Measurements from ENCODE around the gene FOXA3. TPM values are rescaled to one million over a fixed set of nuclear protein-coding genes. Genes with fewer than 3 reads are reported as not detected.

The FOXA3 gene
- total RNA-seq, 1 experiment from 2014 or later = 15.3 TPM

DNA sequence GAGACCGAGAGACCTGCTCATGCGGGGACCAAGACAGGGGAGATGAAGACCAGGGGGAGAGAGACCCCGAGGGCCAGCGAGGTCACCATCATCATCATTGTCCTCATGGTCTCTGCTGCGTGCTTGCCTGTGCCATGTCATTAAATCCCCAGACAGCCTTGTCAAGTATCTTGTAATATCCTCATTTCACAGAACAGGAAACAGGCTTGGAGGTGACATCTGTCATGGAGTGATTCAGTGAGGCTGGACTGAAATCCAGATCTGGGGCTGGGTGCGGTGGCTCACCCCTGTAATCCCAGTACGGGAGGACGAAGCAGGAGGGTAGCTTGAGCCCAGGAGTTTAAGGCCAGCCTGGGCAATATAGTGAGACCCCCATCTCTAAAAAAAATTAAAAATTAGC lies 56.3 kb downstream of the FOXA3 start:
- Mint-ChIP-seq H3K27ac (ENCODE audit: unreplicated experiment) (no peak overlapping the region), H3K9me3 (ENCODE audit: unreplicated experiment) (no peaks in the 10 kb centered on the region), H3K27me3 (ENCODE audit: insufficient read depth, unreplicated experiment) (no peaks in the 10 kb centered on the region), H3K4me3 (ENCODE audit: unreplicated experiment) (no peak overlapping the region), H3K4me1 (ENCODE audit: low read depth, unreplicated experiment) (peaks cover 6% of the 10 kb centered on the region), H3K36me3 (ENCODE audit: insufficient read depth, unreplicated experiment) (peaks cover 18% of the 10 kb centered on the region)
- BruUV-seq (replicated peaks) = no TSS peak
- intact Hi-C loops (cut with micrococcal nuclease; ENCODE audit: unreplicated experiment) = no loop called here
- Histone ChIP-seq H3K4me1 (peaks cover 7% of the 10 kb centered on the region), H3K9me3 (no peaks in the 10 kb centered on the region), H3K36me3 (ENCODE audit: control insufficient read depth, insufficient read depth, low read length) (no peaks in the 10 kb centered on the region), H3K27me3 (replicated peaks; ENCODE audit: control insufficient read depth, insufficient read depth, low read length) (no peaks in the 10 kb centered on the region), H3K4me3 (ENCODE audit: low read depth, low read length) (no peak overlapping the region)
- ChIA-PET POLR2A (no interaction called here), CTCF (interaction anchor here (0.6 kb wide), 2 partner anchors 38 to 75 kb away, joined by 3 read pairs; partner anchors contain the start of gene CCDC61)
- TF ChIP-seq, protein P1, sequence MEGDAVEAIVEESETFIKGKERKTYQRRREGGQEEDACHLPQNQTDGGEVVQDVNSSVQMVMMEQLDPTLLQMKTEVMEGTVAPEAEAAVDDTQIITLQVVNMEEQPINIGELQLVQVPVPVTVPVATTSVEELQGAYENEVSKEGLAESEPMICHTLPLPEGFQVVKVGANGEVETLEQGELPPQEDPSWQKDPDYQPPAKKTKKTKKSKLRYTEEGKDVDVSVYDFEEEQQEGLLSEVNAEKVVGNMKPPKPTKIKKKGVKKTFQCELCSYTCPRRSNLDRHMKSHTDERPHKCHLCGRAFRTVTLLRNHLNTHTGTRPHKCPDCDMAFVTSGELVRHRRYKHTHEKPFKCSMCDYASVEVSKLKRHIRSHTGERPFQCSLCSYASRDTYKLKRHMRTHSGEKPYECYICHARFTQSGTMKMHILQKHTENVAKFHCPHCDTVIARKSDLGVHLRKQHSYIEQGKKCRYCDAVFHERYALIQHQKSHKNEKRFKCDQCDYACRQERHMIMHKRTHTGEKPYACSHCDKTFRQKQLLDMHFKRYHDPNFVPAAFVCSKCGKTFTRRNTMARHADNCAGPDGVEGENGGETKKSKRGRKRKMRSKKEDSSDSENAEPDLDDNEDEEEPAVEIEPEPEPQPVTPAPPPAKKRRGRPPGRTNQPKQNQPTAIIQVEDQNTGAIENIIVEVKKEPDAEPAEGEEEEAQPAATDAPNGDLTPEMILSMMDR (IDR thresholded peaks at IDR 0.05; ENCODE audit: insufficient read depth in 1 of 2, low read depth in 1 of 2, low read length in 1 of 2, severe bottlenecking in 1 of 2, unreplicated experiment in 1 of 2) = no peak
- no peak for DNase-seq

GRCh38 chr19:45922281-45922680 lies 58.2 kb downstream of the FOXA3 start:
- Mint-ChIP-seq H3K4me1 (ENCODE audit: low read depth, unreplicated experiment) (peaks cover 11% of the 10 kb centered on the region), H3K27me3 (ENCODE audit: insufficient read depth, unreplicated experiment) (no peaks in the 10 kb centered on the region), H3K27ac (ENCODE audit: unreplicated experiment) (no peak overlapping the region), H3K4me3 (ENCODE audit: unreplicated experiment) (no peak overlapping the region), H3K36me3 (ENCODE audit: insufficient read depth, unreplicated experiment) (peaks cover 12% of the 10 kb centered on the region), H3K9me3 (ENCODE audit: unreplicated experiment) (no peaks in the 10 kb centered on the region)
- TF ChIP-seq, protein P1 (IDR thresholded peaks at IDR 0.05; ENCODE audit: insufficient read depth in 1 of 2, low read depth in 1 of 2, low read length in 1 of 2, severe bottlenecking in 1 of 2, unreplicated experiment in 1 of 2) = peak; percentile 23 to 27
- peak in 1 of 2 experiments; percentile 39 for DNase-seq
- H3K4me3 ChIP-seq (ENCODE audit: low read depth, low read length) = no peak overlapping the region
- H3K9me3 ChIP-seq = no peaks in the 10 kb centered on the region
- CTCF ChIA-PET = no interaction called here
- BruUV-seq (replicated peaks) = no TSS peak
- no peaks in the 10 kb centered on the region for H3K36me3 ChIP-seq (ENCODE audit: control insufficient read depth, insufficient read depth, low read length)
- H3K4me1 ChIP-seq = peaks cover 7% of the 10 kb centered on the region
- no peaks in the 10 kb centered on the region for H3K27me3 ChIP-seq (replicated peaks; ENCODE audit: control insufficient read depth, insufficient read depth, low read length)
- POLR2A ChIA-PET = no interaction called here
- intact Hi-C loops (cut with micrococcal nuclease; ENCODE audit: unreplicated experiment) = no loop called here

Other genes starting within 250 kb of the FOXA3 start
- 33.9 and 38.8 TPM in 2 replicates for gene EML2, start 224.9 kb upstream of the FOXA3 start, total RNA-seq (2022)
- gene GIPR, start 196.1 kb upstream of the FOXA3 start, total RNA-seq (2022) = 2.6 and 4.6 TPM in 2 replicates
- gene SNRPD2, start 172.4 kb upstream of the FOXA3 start, total RNA-seq (2022) = 579 and 587 TPM in 2 replicates
- 16.9 and 20.2 TPM in 2 replicates for gene QPCTL, start 171.7 kb upstream of the FOXA3 start, total RNA-seq (2022)
- 31.0 and 37.0 TPM in 2 replicates for gene FBXO46, start 133.4 kb upstream of the FOXA3 start, total RNA-seq (2022)
- gene MEIOSIN, start 130.9 kb upstream of the FOXA3 start, total RNA-seq (2022) = not detected in 2 replicates
- gene SIX5, start 95.1 kb upstream of the FOXA3 start, total RNA-seq (2022) = 23.7 and 28.6 TPM in 2 replicates
- gene DMPK, start 81.8 kb upstream of the FOXA3 start, total RNA-seq (2022) = 28.1 and 30.2 TPM in 2 replicates
- gene DMWD, start 71.5 kb upstream of the FOXA3 start, total RNA-seq (2022) = 72.4 and 76.3 TPM in 2 replicates
- 0.23 and 0.30 TPM in 2 replicates for gene RSPH6A, start 49.0 kb upstream of the FOXA3 start, total RNA-seq (2022)
- 81.8 and 85.0 TPM in 2 replicates for gene SYMPK, start 1.2 kb upstream of the FOXA3 start, total RNA-seq (2022)
- gene IRF2BP1, start 21.8 kb downstream of the FOXA3 start, total RNA-seq (2022) = 27.6 and 29.2 TPM in 2 replicates
- 15.8 and 18.1 TPM in 2 replicates for gene MYPOP, start 38.3 kb downstream of the FOXA3 start, total RNA-seq (2022)
- not detected in 2 replicates for gene NANOS2, start 50.5 kb downstream of the FOXA3 start, total RNA-seq (2022)
- gene NOVA2, start 109.5 kb downstream of the FOXA3 start, total RNA-seq (2022) = 0.05 TPM in 1 of 2 replicates, not detected in the other
- 17.1 and 21.1 TPM in 2 replicates for gene CCDC61, start 131.1 kb downstream of the FOXA3 start, total RNA-seq (2022)
- not detected in 2 replicates for gene PGLYRP1, start 158.7 kb downstream of the FOXA3 start, total RNA-seq (2022)
- gene IGFL4, start 176.7 kb downstream of the FOXA3 start, total RNA-seq (2022) = 3.9 and 4.4 TPM in 2 replicates